ENCODE measurements around the gene FANCC.

The FANCC gene

DNA sequence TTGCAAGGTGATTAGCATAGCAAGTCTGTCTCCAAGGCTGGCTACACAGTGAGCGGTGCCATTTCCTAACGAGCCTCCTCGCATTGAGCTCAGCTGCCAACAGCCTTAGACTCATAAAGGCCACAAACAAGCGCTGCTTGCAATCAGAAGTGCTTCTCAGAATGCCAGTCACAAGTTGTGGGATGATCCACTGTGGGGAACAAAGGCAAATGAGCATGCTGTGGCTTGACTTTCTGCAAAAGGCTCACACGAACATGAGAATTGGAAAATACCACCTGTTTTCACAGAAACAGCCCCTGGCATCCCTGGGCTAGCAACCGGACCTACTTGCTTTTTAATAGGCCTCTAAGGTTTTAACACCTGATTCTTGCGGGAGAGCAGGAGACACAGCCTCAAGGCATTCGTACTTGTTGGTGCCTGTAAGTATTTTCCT is 215.5 kb downstream of the FANCC start:
- no peak for DNase-seq (ENCODE audit: low read depth)

DNA sequence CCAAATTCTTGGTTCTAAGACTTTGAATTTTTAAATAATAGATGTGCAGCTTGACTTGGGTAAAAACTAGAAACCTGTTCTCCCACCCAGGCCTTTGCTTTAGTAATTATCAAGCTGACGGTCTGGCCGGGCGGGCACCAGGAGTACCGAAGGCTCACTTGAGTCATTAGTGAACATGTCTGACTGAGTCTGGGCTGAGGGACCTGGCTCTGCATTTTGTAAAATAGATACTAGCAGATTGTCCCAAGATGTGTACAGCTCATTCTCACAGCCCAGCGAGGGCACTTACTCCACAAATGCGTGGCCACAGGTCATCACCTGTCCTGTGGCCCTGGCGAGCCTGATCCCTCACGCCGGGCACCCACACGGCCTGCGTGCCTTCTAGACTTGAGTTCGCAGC is 216.2 kb downstream of the FANCC start:
- no peak for DNase-seq (ENCODE audit: low read depth)

DNA sequence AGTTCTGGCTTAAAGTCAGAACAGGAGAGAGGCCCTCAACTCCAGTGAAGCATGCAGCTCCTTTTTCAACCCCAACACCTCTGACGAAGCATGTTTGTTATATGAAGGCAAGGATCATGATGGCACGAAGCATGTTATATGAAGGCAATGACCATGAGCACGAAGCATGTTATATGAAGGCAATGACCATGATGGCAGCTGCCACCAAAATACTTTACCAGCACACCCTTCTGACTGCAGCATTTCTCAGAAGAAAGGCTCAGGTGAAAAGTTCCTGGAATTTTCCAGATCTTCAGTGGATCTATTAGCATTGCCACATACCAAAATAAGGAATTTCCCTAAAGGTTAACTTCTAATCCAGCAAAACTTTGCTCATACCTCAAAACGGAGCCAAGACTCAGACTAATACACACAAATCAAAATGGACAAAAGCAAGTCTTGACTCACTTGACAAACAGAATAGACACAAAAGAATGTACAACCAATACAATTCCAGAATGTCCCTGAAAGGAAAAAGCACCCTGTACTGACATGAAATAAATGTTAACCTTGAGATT is 217.4 kb downstream of the FANCC start:
- no peak for DNase-seq (ENCODE audit: low read depth)

DNA sequence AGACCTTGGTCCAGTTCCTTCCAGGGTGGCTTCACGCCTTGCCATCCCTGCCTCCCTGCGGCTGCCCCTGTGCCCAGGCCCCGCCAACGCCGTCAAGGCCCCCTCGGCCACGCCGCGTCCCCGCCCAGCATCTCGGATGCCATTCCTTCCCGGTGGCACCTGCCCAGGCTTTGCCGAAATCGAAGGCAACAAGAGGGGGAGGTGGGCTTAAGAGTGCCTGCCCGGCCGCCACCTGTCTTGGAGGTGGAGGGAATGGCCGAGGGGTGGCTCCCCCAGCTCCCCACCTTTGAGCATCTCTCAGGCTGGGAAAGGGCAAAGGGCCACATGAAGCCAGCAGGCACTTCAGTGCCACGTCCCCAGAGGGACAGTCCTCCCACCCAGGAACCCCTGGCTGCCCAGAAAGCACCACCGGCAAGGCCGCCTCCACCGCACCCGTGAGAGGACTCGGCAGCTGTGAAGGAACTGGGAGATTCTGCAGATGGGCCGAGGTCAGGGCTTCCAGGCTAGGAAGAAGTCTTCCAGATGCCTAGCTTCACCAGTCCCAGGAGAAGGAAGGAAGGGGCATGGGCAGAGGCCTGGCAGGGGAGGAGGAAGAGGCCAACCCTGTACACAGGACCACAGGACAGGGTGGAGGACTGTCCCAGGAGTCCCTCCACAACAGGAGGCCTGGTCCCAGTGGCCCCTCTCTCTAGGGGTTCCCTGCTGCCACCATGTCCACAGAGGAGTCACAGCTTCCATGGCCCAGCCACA is 218.0 kb downstream of the FANCC start:
- DNase-seq (ENCODE audit: low read depth) = no peak

DNA sequence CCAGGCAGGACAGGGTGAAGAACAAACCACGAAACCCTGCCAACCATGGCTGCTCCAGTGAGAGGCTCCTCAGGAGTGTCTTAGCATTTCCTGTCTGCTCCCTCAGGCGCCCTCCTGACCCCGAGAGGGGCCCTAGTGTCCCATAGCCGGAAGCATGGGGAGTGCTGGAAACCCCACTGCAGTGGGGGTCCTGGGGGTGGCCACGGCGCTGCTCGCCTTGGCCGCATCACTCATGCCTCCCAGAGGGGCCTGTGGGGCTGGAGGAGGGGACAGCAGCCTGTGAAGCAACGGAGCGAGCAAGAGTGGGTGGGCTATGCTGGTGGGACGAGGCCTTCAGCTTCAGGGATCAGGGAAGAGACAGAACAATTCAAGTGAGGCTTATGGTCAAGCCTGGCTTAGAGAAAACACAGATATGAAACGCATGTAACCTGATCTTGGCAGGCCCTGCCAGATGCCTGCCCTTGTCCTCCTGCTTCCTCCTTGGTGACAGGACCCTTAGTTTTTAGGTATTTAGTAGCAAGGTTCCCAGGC is 219.1 kb downstream of the FANCC start:
- DNase-seq (ENCODE audit: low read depth) = no peak

DNA sequence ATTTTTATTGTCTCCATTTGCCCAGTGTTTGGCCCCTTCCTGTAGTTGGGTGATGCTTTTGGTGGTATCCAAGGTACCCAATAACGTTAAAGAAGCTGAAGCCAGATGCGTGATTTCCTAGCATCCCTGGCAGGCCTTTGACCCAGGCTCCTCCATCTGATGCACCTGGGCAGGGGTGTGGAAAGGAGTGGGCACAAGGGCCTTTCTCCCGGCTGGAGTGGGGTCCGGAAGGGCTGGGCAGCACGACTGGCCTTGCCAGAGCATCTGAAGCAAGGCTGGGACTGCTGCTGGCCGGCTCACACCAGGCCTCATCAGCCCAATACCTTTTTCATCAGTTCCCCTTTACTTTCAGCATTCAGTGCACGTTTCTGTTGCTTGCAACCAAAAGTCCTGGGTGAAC is 220.2 kb downstream of the FANCC start:
- DNase-seq (ENCODE audit: low read depth) = no peak

DNA sequence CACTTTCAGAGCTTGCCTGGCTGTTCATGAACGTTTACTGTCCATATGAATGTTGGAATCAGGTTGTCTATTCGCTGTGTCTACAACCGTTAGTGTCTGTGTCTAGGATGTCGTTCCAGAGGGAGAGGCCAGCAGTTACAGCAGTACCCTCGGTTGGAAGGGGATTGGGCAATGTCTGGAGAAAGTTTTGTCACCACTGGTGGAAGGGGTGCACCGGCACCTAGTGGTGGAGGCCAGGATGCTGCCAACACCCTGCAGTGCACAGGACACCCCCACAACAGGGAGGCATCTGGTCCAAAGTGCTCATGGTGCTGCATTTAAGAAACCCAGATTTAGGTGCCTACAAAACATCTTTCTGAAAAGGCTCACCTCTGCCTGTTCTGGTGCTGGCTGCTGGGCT is 220.7 kb downstream of the FANCC start:
- no peak for DNase-seq (ENCODE audit: low read depth)

DNA sequence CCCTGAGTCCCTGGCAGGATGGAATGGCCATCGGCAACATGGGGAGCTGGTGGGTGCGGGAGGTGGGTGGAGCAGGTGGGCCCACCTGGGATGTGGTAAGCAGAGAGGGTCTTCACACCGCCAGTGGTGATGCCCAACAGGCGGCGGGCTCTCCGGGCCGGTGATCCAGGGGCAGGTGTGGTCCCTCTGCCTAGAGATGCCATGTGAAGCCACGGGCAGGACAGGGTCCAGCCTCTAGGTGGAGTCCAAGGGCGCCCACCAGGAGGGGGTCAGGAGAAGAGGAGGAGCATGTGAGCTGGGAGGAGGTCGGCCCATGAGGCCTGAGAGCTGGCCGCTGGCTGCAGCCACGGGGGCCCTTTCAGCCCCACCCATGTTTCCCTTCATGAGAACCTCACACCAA is 221.1 kb downstream of the FANCC start:
- no peak for DNase-seq (ENCODE audit: low read depth)

DNA sequence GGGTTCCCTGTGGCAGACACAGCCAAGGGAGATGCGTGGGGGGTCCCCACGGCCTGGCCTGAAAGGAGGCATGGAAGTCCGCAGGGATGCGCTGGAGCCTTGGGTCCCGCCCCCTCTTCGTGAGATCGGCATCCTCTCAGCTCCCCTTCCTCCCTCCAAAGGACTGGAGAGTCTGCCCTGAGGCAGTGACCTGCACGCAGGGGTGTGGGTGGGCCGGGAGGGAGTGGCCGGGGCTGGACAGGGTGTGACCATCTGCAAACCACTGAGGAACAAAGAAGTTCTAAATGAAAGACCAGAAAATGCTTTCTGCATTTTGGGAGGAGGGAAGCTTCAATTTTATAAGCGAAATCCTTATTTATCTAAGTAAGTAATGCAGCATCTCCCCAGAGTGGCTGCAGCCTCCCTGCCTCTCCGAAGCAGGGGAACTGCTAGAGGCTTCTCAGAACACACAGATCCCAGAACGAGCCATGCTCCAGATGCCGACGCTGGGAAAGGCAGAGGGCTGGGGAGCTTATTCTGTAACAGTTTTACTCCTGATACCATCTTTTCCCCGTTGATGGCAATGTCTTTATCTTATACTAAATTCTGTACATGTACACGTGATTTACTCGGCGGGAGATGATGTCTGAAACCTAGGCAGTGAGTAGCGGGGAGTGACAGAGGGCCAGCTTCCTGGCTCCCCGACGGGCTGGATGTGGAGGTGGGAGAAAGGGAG is 221.7 kb downstream of the FANCC start:
- DNase-seq (ENCODE audit: low read depth) = no peak

DNA sequence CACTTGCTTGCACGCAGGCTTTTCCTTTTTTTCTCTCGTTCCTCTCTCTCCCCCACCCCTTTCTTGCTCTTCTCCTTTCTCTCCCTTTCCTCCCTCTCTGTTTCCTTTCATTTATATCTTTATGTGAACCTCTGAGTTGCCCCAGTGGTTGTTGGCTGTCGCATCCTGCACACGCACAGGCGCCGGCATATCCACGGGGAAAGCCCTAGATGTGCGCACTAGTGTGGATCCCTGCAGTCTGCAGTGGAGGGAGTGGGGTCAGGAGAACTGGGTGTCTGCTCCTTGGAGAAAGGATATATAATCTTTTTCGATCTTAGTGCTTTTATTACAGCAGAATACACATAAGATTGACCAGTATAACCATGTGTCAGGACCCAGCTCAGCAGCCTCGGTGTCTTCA is 223.5 kb downstream of the FANCC start:
- no peak for DNase-seq (ENCODE audit: low read depth)

DNA sequence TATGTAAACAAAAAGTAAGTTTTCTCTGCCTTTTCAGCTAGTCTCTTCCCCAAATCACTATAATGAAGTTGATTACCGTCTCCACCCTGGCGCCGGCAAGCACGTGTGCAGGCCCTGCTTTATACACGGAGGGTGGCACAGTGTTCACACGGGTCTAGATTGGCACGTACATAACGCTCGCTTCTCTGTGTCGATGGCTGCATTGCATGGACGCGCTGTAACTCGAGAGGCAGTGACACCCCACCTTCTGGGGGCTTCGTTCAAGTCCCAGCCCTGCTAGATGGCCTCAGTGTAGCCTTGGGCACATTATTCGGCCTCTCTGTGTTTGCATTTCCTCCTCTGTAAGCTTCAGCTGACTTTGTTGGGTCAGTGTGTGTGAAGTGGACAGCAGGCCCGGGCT is 223.9 kb downstream of the FANCC start:
- DNase-seq (ENCODE audit: low read depth) = no peak

DNA sequence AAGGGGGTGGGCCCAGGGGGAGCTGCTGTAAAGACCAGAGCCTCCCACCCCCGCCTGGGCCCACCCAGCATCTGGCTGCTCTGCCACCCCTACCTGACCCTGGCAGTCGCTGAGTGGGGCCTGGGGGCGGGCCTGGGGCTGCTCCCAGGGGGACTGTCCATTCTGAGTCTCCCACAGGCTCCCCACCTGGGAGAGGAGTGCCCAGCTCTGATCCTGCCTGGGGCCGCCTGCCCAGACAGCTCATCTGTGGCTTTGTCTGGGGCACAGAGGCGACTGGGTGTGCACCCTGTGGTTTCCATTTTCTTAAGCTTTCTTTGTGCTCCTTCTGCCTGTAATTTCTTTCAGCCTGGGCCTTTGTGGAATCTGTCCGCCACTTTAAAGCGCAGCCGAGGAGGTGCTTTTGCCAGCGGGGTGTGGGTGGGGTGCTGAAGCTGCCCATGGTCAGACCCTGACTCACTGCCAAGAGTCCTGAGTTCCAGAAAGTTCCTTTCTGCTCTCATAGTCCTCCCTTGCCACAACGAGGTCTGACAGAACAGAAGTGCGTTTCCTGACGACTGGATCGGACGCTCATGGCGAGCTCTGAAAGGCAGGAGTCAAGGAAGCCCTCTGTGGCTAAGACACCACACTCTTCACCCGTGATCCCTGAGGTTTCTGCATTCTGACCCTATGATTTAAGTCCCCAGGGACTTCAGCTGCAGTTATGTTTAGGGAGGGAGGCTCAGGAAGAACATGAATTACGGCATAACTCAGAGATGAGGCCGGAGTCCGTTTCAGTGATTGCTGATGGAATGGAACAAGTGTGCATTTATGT is 225.0 kb downstream of the FANCC start:
- peak; percentile 75 for DNase-seq (ENCODE audit: low read depth)

DNA sequence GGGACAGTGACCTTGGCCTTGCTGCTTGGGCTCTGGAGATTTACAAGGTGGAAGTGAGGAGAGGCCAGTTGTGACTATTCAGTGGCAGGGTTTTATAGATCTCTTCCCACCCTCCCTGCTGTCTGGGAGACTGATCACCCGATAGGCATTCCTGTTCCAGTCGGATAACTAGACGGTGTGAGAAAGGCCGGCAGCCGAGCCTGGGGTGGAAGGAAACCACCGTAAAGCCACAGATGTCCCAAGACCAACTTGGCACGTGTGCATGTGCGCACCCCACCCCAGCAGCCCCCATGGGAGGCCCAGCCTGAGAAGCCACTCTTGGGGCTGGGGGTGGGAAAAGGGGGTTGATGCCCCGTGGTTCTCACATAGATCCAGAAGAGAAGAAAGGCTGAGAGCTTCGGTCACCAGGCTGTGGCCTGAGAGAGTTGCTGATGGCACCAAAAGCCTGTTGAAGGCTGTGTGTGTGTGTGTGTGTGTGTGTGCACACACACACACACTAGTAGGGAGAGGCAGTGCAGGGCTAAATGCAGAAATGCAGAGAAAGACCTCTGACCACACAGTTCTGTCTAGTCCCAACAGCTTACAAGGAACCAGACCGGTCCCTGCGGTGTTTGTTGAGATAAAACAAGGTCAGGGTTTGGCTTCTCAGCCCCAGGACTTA is 225.8 kb downstream of the FANCC start:
- DNase-seq (ENCODE audit: low read depth) = peak; percentile 23

DNA sequence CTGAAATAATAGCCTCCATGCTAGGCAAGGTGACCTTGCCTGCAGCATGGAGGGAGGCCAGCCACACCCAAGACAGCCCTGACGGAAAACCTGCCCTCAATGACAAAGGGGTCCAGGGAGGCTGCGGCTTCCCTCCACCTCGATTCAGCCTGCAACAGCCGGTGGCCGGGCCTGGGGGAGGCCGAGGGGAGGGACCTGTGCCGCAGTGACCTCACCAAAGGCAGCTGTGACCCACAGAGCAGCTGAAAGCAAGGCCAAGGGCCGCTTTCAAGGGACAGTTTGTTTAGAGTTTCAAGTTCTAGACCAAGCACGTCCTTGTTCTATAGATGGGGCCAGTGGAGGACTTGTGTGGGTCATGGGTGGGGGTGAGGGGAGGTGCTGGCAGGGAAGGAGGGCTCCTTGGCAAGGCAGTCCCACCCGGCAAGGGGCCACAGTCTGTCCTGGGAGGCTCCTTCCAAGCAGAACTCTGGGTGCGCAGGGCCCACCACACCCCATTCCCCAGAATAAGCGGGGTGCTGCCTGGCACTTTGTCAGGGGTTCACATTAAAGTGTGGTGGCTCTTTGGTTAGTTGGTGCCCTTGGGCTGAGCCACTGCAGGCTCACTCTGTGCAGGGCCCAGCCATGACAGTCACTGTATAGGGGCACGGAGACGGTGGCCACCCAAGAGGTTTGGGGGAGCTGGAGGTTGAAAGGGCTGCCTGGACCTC is 226.5 kb downstream of the FANCC start:
- DNase-seq (ENCODE audit: low read depth) = no peak

DNA sequence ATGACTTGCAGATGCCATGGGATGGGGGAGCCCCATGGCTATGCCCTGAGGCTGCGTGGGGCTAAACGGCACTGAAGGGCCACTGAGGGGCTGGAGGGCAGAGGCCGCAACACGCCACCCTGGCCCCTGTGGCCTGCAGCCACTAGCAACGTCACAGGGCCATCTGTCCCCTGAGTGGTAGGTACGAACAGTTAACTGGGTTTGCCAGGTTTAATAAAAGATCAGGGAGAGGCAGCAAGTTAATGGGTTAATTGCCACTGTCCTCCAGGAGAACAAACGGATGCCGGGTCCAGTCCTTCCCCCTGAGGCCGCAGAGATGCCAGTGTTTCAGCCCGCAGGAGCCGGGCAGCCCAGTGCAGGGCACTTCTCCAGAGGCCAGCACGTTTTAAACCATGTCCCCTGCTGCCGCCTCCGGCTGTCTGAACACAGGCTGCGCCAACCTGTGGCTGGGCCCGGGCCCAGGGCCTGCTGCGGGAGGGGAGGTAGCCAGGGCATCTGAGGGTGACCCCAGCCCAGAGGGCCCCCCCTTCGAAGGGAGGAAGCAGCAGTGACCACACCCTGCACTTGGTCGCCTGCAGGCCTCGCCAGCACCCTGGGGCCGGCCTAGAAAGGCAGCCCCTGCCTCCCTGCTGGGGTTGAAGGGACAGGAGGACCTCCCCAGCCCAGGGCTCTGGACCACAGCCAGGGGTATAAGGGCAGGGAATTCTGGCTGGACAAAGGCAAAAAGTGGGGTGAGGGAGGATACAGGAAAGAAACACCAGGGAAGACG is 227.3 kb downstream of the FANCC start:
- no peak for DNase-seq (ENCODE audit: low read depth)

DNA sequence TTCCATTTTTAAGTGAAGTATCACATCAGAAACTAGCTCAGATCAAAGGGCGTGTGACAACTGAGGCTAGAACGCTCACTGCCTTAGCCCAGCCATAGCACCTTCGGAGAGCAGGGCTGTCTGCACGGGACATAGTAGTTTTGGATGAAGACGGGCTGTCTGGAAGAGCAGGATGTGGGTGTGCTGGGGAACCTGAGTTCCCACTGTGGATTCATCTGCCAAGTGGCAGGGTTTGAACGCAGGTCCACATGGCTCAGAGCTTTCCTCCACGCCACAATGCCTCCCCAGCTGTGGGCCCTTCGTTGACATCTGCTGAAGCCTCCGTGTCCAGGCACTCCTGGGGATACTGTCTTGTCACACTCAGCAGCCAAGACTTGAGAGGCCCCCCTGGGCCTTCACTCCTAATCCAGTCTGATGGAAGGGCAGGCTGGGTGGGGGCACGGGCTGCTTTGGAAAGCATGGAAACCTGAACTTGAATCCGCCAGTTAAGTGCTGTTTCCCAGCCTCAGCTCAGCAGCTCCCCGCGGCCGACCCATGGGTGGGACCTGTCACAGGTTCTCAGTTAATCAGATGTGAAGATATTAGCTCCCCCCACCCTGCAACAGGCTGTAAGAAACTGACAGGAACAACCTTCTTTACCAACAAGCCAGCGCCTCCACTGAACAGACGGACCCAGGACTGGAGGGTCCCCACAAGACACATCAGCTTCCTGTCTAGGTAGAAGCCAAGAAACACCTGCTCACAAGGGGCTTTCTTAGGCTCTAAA is 228.1 kb downstream of the FANCC start:
- DNase-seq (ENCODE audit: low read depth) = no peak

DNA sequence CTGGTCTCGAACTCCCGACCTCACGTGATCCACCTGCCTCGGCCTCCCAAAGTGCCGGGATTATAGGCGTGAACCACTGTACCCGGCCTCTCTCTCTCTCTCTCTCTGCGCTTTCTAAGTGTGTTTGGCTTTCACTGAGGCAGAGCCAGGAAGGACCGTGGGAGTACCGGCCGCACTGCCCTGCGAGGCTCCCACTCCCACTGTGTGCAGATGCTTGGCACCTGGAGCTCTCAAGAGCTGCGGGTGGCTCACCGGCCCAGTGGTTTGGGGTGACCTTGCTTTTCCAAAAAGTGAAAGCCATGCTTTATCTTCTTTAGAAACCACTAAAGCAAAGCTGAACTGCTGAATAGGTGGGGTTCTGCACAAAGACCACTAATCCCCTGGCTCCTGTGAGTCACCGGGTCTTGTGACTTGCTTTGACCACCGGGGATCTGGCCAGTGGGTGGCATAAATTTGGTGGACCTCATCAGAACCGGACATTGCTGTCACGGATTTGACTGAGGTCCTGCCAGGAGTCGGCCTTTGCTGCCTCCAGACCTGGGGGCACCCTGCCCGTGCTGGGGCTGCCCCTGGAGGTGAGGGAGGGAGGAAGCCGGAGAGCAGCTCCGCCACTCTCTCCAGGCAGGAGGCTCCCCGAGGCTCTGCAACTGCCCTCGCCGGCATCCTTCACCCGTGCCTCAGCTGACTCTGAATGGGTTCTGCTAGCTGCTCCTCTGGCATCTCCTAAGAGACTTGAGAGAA is 228.9 kb downstream of the FANCC start:
- DNase-seq (ENCODE audit: low read depth) = no peak

DNA sequence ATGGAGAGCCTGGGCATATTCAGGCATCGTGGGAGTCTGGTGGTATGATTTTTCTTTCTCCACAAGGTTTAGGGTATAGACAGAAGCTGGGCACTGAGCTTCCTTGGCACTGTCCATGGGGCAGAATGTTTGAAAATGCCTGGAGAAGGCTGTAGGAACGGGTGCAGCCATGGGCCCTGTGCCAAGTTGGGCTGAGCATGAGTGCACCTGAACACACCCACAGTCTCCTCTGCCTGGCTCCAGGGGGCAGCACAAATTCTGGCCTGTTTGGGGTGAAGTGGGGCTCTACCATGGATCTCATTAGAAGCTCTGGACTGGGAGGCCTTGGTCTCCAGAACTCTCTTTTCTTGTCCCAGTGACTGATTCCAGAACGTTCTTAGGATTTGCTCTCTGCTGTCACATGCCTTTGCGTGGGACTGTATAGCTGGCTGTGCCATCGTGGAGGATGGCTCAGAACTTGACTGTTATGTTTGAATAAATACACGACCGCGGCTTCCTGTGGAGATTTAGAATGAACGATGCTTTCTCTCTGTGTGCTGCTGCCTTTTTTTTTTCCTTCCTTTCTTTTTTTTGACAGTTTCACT is 229.8 kb downstream of the FANCC start:
- no peak for DNase-seq (ENCODE audit: low read depth)

Measured in HS-27A (cell line).